HL-60 (cell line): ENCODE measurements around the gene TPK1.

Experiments used
- DNase-seq, 2 experiments: peaks; one replicate each; pipeline ENCODE4 v3.0.0-alpha.2; 2010 to 2020; ENCODE audit warnings: low read depth in 1 of 2, low spot score in 1 of 2
- H3K27ac ChIP-seq: fragments of 250-450 bp; sonication (Bioruptor Pico); replicated peaks from 2 replicates; pipeline ENCODE4 v1.5.1; 2020; ENCODE audit warnings: mild to moderate bottlenecking, moderate library complexity
- H3K27me3 ChIP-seq: fragments of 250-450 bp; sonication (Bioruptor Pico); 2 replicates; pipeline ENCODE4 v1.5.1; 2021; ENCODE audit warnings: mild to moderate bottlenecking, moderate library complexity; ENCODE audit not compliant: insufficient read depth, poor library complexity, severe bottlenecking
- H3K4me3 ChIP-seq: replicated peaks from 2 replicates; pipeline ENCODE4 v1.5.1; 2011; ENCODE audit warnings: mild to moderate bottlenecking, control low read depth, low read length; ENCODE audit not compliant: insufficient read depth
- CTCF ChIP-seq: IDR thresholded peaks from one replicate; pipeline ENCODE4 v1.5.1; 2011; ENCODE audit warnings: low read length, control low read depth, inconsistent platforms; ENCODE audit not compliant: insufficient read depth
- GABPA ChIP-seq: IDR thresholded peaks from 2 replicates; pipeline ENCODE4 v1.6.1; 2012; ENCODE audit warnings: low read depth
- POLR2AphosphoS5 ChIP-seq: IDR thresholded peaks from 2 replicates; pipeline ENCODE4 v1.6.1; 2012; ENCODE audit warnings: low read depth
- REST ChIP-seq: IDR thresholded peaks from 2 replicates; pipeline ENCODE4 v1.6.1; 2012; ENCODE audit warnings: low read depth; ENCODE audit not compliant: insufficient replicate concordance
- SPI1 ChIP-seq: IDR thresholded peaks from 2 replicates; pipeline ENCODE4 v1.6.1; 2012; ENCODE audit warnings: low read depth, mild to moderate bottlenecking, borderline replicate concordance

Gene TPK1

GRCh38 chr7:144534655-144535395 is 301.0 kb downstream of the TPK1 start:
- no peak for TF ChIP-seq GABPA
- TF ChIP-seq REST: no peak
- TF ChIP-seq CTCF: no peak
- no peak for TF ChIP-seq POLR2AphosphoS5
- TF ChIP-seq SPI1: no peak
- DNase-seq: no peak

GRCh38 chr7:144534196-144534595 is 301.7 kb downstream of the TPK1 start:
- no peak overlapping the region for H3K27ac ChIP-seq
- no peak for DNase-seq

More at GRCh38 chr7:144534655-144535395, 301.0 kb downstream of the TPK1 start:
- Histone ChIP-seq H3K27me3 (no peaks in the 10 kb centered on the region), H3K27ac (no peak overlapping the region), H3K4me3 (no peak overlapping the region)

More at GRCh38 chr7:144534196-144534595, 301.7 kb downstream of the TPK1 start:
- Histone ChIP-seq H3K27me3 (no peaks in the 10 kb centered on the region), H3K4me3 (no peak overlapping the region)
- no peak for TF ChIP-seq POLR2AphosphoS5
- TF ChIP-seq REST: no peak
- no peak for TF ChIP-seq CTCF
- no peak for TF ChIP-seq GABPA
